Glutamatergic neuron (in vitro differentiated cells): ENCODE data around the gene CALB2. TPM values are rescaled to one million over a fixed set of nuclear protein-coding genes. Genes with fewer than 3 reads are reported as not detected.

Experiments
- DNase-seq: peaks from one replicate; pipeline ENCODE4 v3.0.0; 2022
- H3K27ac Mint-ChIP-seq: one replicate; pipeline ENCODE4 v1.8.0; 2020; ENCODE audit warnings: mild to moderate bottlenecking, mixed read lengths, inconsistent platforms; ENCODE audit not compliant: unreplicated experiment
- H3K27me3 Mint-ChIP-seq: one replicate; pipeline ENCODE4 v1.8.0; 2020; ENCODE audit warnings: mild to moderate bottlenecking, moderate library complexity, mixed read lengths, inconsistent platforms; ENCODE audit not compliant: unreplicated experiment
- H3K36me3 Mint-ChIP-seq: one replicate; pipeline ENCODE4 v1.8.0; 2020; ENCODE audit warnings: mild to moderate bottlenecking, mixed read lengths, inconsistent platforms; ENCODE audit not compliant: unreplicated experiment
- H3K4me1 Mint-ChIP-seq: one replicate; pipeline ENCODE4 v1.8.0; 2020; ENCODE audit warnings: mild to moderate bottlenecking, low read depth, mixed read lengths, inconsistent platforms; ENCODE audit not compliant: unreplicated experiment
- H3K4me3 Mint-ChIP-seq: one replicate; pipeline ENCODE4 v1.8.0; 2020; ENCODE audit warnings: mild to moderate bottlenecking, mixed read lengths, inconsistent platforms; ENCODE audit not compliant: unreplicated experiment
- H3K9me3 Mint-ChIP-seq: one replicate; pipeline ENCODE4 v1.8.0; 2020; ENCODE audit warnings: mild to moderate bottlenecking, moderate library complexity, mixed read lengths, inconsistent platforms; ENCODE audit not compliant: unreplicated experiment
- CTCF ChIP-seq: fragments of 200-600 bp; sonication (generic); IDR thresholded peaks from one replicate; pipeline ENCODE4 v1.5.0; 2021; ENCODE audit not compliant: partially characterized antibody, unreplicated experiment
- total RNA-seq: library from RNA; stranded (reverse); fragmentation: NEBNext Ultra II Directional; extraction: Animal tissue kit (Norgen Biotek cat#: 25700); gene quantifications from one replicate; pipeline ENCODE4 v1.2.1, GENCODE V29; 2021; ENCODE audit not compliant: unreplicated experiment

Gene CALB2
- total RNA-seq, 1 donor from 2014 or later: 0.39 TPM

- H3K27me3 Mint-ChIP-seq: no peaks in the 10 kb centered on the region
- TF ChIP-seq CTCF: no peak
- H3K27ac Mint-ChIP-seq: no peak overlapping the region
- H3K36me3 Mint-ChIP-seq: no peaks in the 10 kb centered on the region
- no peaks in the 10 kb centered on the region for H3K4me1 Mint-ChIP-seq
- no peak for DNase-seq
- peaks cover 3% of the 10 kb centered on the region for H3K9me3 Mint-ChIP-seq
- no peak overlapping the region for H3K4me3 Mint-ChIP-seq
These were observed 18.1 kb downstream of the CALB2 start for GRCh38 chr16:71376465-71377157.

GRCh38 chr16:71379711-71380110 is 21.2 kb downstream of the CALB2 start:
- no peak for TF ChIP-seq CTCF
- no peak for DNase-seq
- H3K4me1 Mint-ChIP-seq: peaks cover 4% of the 10 kb centered on the region
- H3K27ac Mint-ChIP-seq: no peak overlapping the region
- peaks cover 5% of the 10 kb centered on the region for H3K9me3 Mint-ChIP-seq
- H3K36me3 Mint-ChIP-seq: peaks cover 5% of the 10 kb centered on the region
- no peak overlapping the region for H3K4me3 Mint-ChIP-seq
- H3K27me3 Mint-ChIP-seq: peaks cover 3% of the 10 kb centered on the region

GRCh38 chr16:71380831-71381230 is 22.3 kb downstream of the CALB2 start:
- Mint-ChIP-seq H3K27ac (no peak overlapping the region), H3K4me1 (peaks cover 4% of the 10 kb centered on the region), H3K27me3 (peaks cover 4% of the 10 kb centered on the region), H3K9me3 (peaks cover 5% of the 10 kb centered on the region), H3K36me3 (peaks cover 5% of the 10 kb centered on the region), H3K4me3 (no peak overlapping the region)
- no peak for TF ChIP-seq CTCF
- DNase-seq: no peak

- TF ChIP-seq CTCF: no peak
- no peak overlapping the region for H3K4me3 Mint-ChIP-seq
- peak; percentile 41 for DNase-seq
- peaks cover 4% of the 10 kb centered on the region for H3K4me1 Mint-ChIP-seq
- peaks cover 5% of the 10 kb centered on the region for H3K36me3 Mint-ChIP-seq
- H3K27me3 Mint-ChIP-seq: peaks cover 5% of the 10 kb centered on the region
- H3K9me3 Mint-ChIP-seq: peaks cover 5% of the 10 kb centered on the region
- no peak overlapping the region for H3K27ac Mint-ChIP-seq
These were observed 24.7 kb downstream of the CALB2 start for GRCh38 chr16:71383054-71383773.
